Measurements from ENCODE around the gene ACP5. TPM values are rescaled to one million over a fixed set of nuclear protein-coding genes. Genes with fewer than 3 reads are reported as not detected.

ACP5 gene
- total RNA-seq, 2 experiments from 2014 or later, result 8.3 to 8.8 TPM

GRCh38 chr19:11555246-11555645 lies 22.2 kb downstream of the ACP5 start:
- CTCF ChIA-PET, result no interaction called here
- intact Hi-C loops (cut with micrococcal nuclease), result no loop called here
- H3K27me3 Mint-ChIP-seq (ENCODE audit: low read depth), result no peaks in the 10 kb centered on the region
- no peaks in the 10 kb centered on the region for H3K9me3 Mint-ChIP-seq
- no peak for DNase-seq
- H3K27ac Mint-ChIP-seq, result peak overlapping the region; percentile 6
- no peak overlapping the region for H3K4me3 Mint-ChIP-seq
- peaks cover 13% of the 10 kb centered on the region for H3K36me3 Mint-ChIP-seq (ENCODE audit: low read depth)
- peaks cover 36% of the 10 kb centered on the region for H3K4me1 Mint-ChIP-seq (ENCODE audit: low read depth)

GRCh38 chr19:11554160-11554559 lies 23.3 kb downstream of the ACP5 start:
- Mint-ChIP-seq H3K27me3 (ENCODE audit: low read depth) (no peaks in the 10 kb centered on the region), H3K9me3 (no peaks in the 10 kb centered on the region), H3K36me3 (ENCODE audit: low read depth) (peaks cover 13% of the 10 kb centered on the region), H3K4me1 (ENCODE audit: low read depth) (peaks cover 31% of the 10 kb centered on the region), H3K27ac (peak overlapping the region; percentile 53), H3K4me3 (no peak overlapping the region)
- DNase-seq, result no peak
- intact Hi-C loops (cut with micrococcal nuclease), result no loop called here
- CTCF ChIA-PET, result interaction anchor here (1.7 kb wide), 1 partner anchor 18 kb away, joined by 5 read pairs; no protein-coding TSS in a partner anchor

GRCh38 chr19:11552666-11553372 lies 24.6 kb downstream of the ACP5 start:
- Mint-ChIP-seq H3K4me1 (ENCODE audit: low read depth) (peaks cover 26% of the 10 kb centered on the region), H3K27me3 (ENCODE audit: low read depth) (no peaks in the 10 kb centered on the region), H3K27ac (no peak overlapping the region), H3K4me3 (no peak overlapping the region), H3K36me3 (ENCODE audit: low read depth) (peaks cover 13% of the 10 kb centered on the region), H3K9me3 (no peaks in the 10 kb centered on the region)
- no peak for DNase-seq
- CTCF ChIA-PET, result no interaction called here
- intact Hi-C loops (cut with micrococcal nuclease), result no loop called here

- no peaks in the 10 kb centered on the region for H3K27me3 Mint-ChIP-seq (ENCODE audit: low read depth)
- DNase-seq, result no peak
- intact Hi-C loops (cut with micrococcal nuclease), result no loop called here
- no peaks in the 10 kb centered on the region for H3K9me3 Mint-ChIP-seq
- CTCF ChIA-PET, result interaction anchor here (0.6 kb wide), 1 partner anchor 20 kb away, joined by 3 read pairs; no protein-coding TSS in a partner anchor
- H3K27ac Mint-ChIP-seq, result no peak overlapping the region
- peaks cover 18% of the 10 kb centered on the region for H3K4me1 Mint-ChIP-seq (ENCODE audit: low read depth)
- peaks cover 10% of the 10 kb centered on the region for H3K36me3 Mint-ChIP-seq (ENCODE audit: low read depth)
- H3K4me3 Mint-ChIP-seq, result no peak overlapping the region
Measured at GRCh38 chr19:11551603-11552235, 25.7 kb downstream of the ACP5 start.

GRCh38 chr19:11550265-11550664 lies 27.2 kb downstream of the ACP5 start:
- CTCF ChIA-PET, result no interaction called here

GRCh38 chr19:11549386-11549953 lies 28.0 kb downstream of the ACP5 start:
- H3K4me3 Mint-ChIP-seq, result no peak overlapping the region
- no peak overlapping the region for H3K27ac Mint-ChIP-seq
- H3K27me3 Mint-ChIP-seq (ENCODE audit: low read depth), result no peaks in the 10 kb centered on the region
- no peaks in the 10 kb centered on the region for H3K9me3 Mint-ChIP-seq
- no peak for DNase-seq
- peaks cover 10% of the 10 kb centered on the region for H3K4me1 Mint-ChIP-seq (ENCODE audit: low read depth)
- CTCF ChIA-PET, result interaction anchor here (1.0 kb wide), 1 partner anchor 13 kb away, joined by 3 read pairs; no protein-coding TSS in a partner anchor
- intact Hi-C loops (cut with micrococcal nuclease), result no loop called here
- H3K36me3 Mint-ChIP-seq (ENCODE audit: low read depth), result peaks cover 4% of the 10 kb centered on the region

More at GRCh38 chr19:11550265-11550664, 27.2 kb downstream of the ACP5 start:
- H3K27ac Mint-ChIP-seq, result no peak overlapping the region
- H3K9me3 Mint-ChIP-seq, result no peaks in the 10 kb centered on the region
- intact Hi-C loops (cut with micrococcal nuclease), result no loop called here
- no peak overlapping the region for H3K4me3 Mint-ChIP-seq
- H3K4me1 Mint-ChIP-seq (ENCODE audit: low read depth), result peaks cover 11% of the 10 kb centered on the region
- peaks cover 4% of the 10 kb centered on the region for H3K36me3 Mint-ChIP-seq (ENCODE audit: low read depth)
- no peaks in the 10 kb centered on the region for H3K27me3 Mint-ChIP-seq (ENCODE audit: low read depth)
- DNase-seq, result no peak

GRCh38 chr19:11547929-11548700 lies 29.3 kb downstream of the ACP5 start:
- H3K27me3 Mint-ChIP-seq (ENCODE audit: low read depth), result no peaks in the 10 kb centered on the region
- intact Hi-C loops (cut with micrococcal nuclease), result no loop called here
- peaks cover 2% of the 10 kb centered on the region for H3K4me1 Mint-ChIP-seq (ENCODE audit: low read depth)
- no peak for DNase-seq
- H3K9me3 Mint-ChIP-seq, result no peaks in the 10 kb centered on the region
- CTCF ChIA-PET, result no interaction called here
- no peak overlapping the region for H3K27ac Mint-ChIP-seq
- H3K4me3 Mint-ChIP-seq, result no peak overlapping the region
- no peaks in the 10 kb centered on the region for H3K36me3 Mint-ChIP-seq (ENCODE audit: low read depth)

GRCh38 chr19:11541238-11541637 lies 36.2 kb downstream of the ACP5 start:
- H3K4me3 Mint-ChIP-seq, result no peak overlapping the region
- intact Hi-C loops (cut with micrococcal nuclease), result no loop called here
- CTCF ChIA-PET, result interaction anchor here (0.6 kb wide), 1 partner anchor 44 kb away, joined by 3 read pairs; no protein-coding TSS in a partner anchor
- no peaks in the 10 kb centered on the region for H3K9me3 Mint-ChIP-seq
- no peaks in the 10 kb centered on the region for H3K36me3 Mint-ChIP-seq (ENCODE audit: low read depth)
- peaks cover 5% of the 10 kb centered on the region for H3K4me1 Mint-ChIP-seq (ENCODE audit: low read depth)
- H3K27me3 Mint-ChIP-seq (ENCODE audit: low read depth), result peaks cover 23% of the 10 kb centered on the region
- no peak for DNase-seq
- no peak overlapping the region for H3K27ac Mint-ChIP-seq

- Mint-ChIP-seq H3K4me3 (no peak overlapping the region), H3K9me3 (no peaks in the 10 kb centered on the region), H3K36me3 (ENCODE audit: low read depth) (no peaks in the 10 kb centered on the region), H3K27me3 (ENCODE audit: low read depth) (peaks cover 23% of the 10 kb centered on the region), H3K27ac (no peak overlapping the region), H3K4me1 (ENCODE audit: low read depth) (peaks cover 4% of the 10 kb centered on the region)
- DNase-seq, result no peak
- CTCF ChIA-PET, result no interaction called here
- intact Hi-C loops (cut with micrococcal nuclease), result no loop called here
Measured at GRCh38 chr19:11540645-11541044, 36.8 kb downstream of the ACP5 start.

GRCh38 chr19:11539495-11540365 lies 37.7 kb downstream of the ACP5 start:
- no peaks in the 10 kb centered on the region for H3K36me3 Mint-ChIP-seq (ENCODE audit: low read depth)
- no peaks in the 10 kb centered on the region for H3K9me3 Mint-ChIP-seq
- no peak overlapping the region for H3K27ac Mint-ChIP-seq
- peaks cover 10% of the 10 kb centered on the region for H3K4me1 Mint-ChIP-seq (ENCODE audit: low read depth)
- intact Hi-C loops (cut with micrococcal nuclease), result no loop called here
- H3K4me3 Mint-ChIP-seq, result no peak overlapping the region
- CTCF ChIA-PET, result no interaction called here
- H3K27me3 Mint-ChIP-seq (ENCODE audit: low read depth), result peaks cover 23% of the 10 kb centered on the region
- DNase-seq, result no peak

- Mint-ChIP-seq H3K36me3 (ENCODE audit: low read depth) (no peaks in the 10 kb centered on the region), H3K4me1 (ENCODE audit: low read depth) (peaks cover 12% of the 10 kb centered on the region), H3K4me3 (no peak within 1 kb of the TSS), H3K9me3 (no peaks in the 10 kb centered on the region), H3K27ac (no peak within 1 kb of the TSS), H3K27me3 (ENCODE audit: low read depth) (peaks cover 23% of the 10 kb centered on the region)
- CTCF ChIA-PET, result no interaction called here
- intact Hi-C loops (cut with micrococcal nuclease), result no loop called here
- DNase-seq, result no peak
Measured at GRCh38 chr19:11538232-11539036, 39.0 kb downstream of the ACP5 start, which contains the start of gene CNN1. Gene CNN1, plus strand, starts transcription at chr19:11538851. Its CDS starts 77 bp downstream, at chr19:11538928.

All from activated naive CD4-positive, alpha-beta T cell treated with anti-CD3 and anti-CD28 coated beads for 36 hours (primary cell).